AG09309 (cell line): ENCODE data around the gene ZNF787.

ENCODE experiments used
- DNase-seq: peaks from one replicate; pipeline ENCODE4 v3.0.0-alpha.2; 2010; ENCODE audit warnings: low read depth
- H3K4me3 ChIP-seq: 2 replicates; pipeline ENCODE4 v1.5.1; 2011; ENCODE audit warnings: mild to moderate bottlenecking, low read depth, low read length, moderate library complexity; ENCODE audit not compliant: control insufficient read depth
- CTCF ChIP-seq: IDR thresholded peaks from 2 replicates; pipeline ENCODE4 v1.5.1; 2011; ENCODE audit warnings: mild to moderate bottlenecking, low read depth, low read length, inconsistent platforms; ENCODE audit not compliant: insufficient read depth, control insufficient read depth; ENCODE audit errors: missing control alignments

Gene ZNF787

GRCh38 chr19:56121180-56122167 is at the start of gene ZNF787:
Gene ZNF787, minus strand, starts transcription at chr19:56121295. Its CDS starts 18,078 bp downstream, at chr19:56103217.
- no peak for TF ChIP-seq CTCF
- DNase-seq = peak; percentile 81
- peak within 1 kb of the TSS; percentile 58 for H3K4me3 ChIP-seq

GRCh38 chr19:56170261-56170660 is 49.2 kb upstream of the ZNF787 start:
- peak; percentile 5 for DNase-seq
- no peak for TF ChIP-seq CTCF
- no peak overlapping the region for H3K4me3 ChIP-seq

- no peak for TF ChIP-seq CTCF
- no peak overlapping the region for H3K4me3 ChIP-seq
- no peak for DNase-seq
These were observed 46.0 kb upstream of the ZNF787 start for GRCh38 chr19:56167064-56167578.

GRCh38 chr19:56163097-56163496 is 42.0 kb upstream of the ZNF787 start:
- H3K4me3 ChIP-seq = no peak overlapping the region
- no peak for DNase-seq
- TF ChIP-seq CTCF = no peak

GRCh38 chr19:56162258-56162657 is 41.2 kb upstream of the ZNF787 start:
- TF ChIP-seq CTCF = no peak
- no peak overlapping the region for H3K4me3 ChIP-seq
- no peak for DNase-seq

GRCh38 chr19:56161534-56161933 is 40.4 kb upstream of the ZNF787 start:
- no peak overlapping the region for H3K4me3 ChIP-seq
- no peak for DNase-seq
- no peak for TF ChIP-seq CTCF
